Left renal cortex interstitium (tissue), 4 donors: ENCODE data around the gene ASIC3. TPM values are rescaled to one million over a fixed set of nuclear protein-coding genes. Genes with fewer than 3 reads are reported as not detected.

Experiments used
- DNase-seq, 4 donors: peaks; one replicate each; pipeline ENCODE4 v3.0.0-alpha.2; 2013; ENCODE audit warnings: low read depth in 4 of 4, low spot score in 2 of 4, missing footprints in 1 of 4
- polyA plus RNA-seq, 4 donors: library from polyadenylated mRNA; unstranded; fragments of 120-200 nt; gene quantifications; one replicate each; pipeline ENCODE4 v1.2.1, GENCODE V29; 2013; ENCODE audit not compliant: insufficient read length in 4 of 4

Gene ASIC3
- polyA plus RNA-seq, 4 donors: 0.83 to 3.8 (median 2.5) TPM

GRCh38 chr7:151068069-151068773 lies 19.9 kb downstream of the ASIC3 start:
- DNase-seq: no peak

GRCh38 chr7:151069841-151070573 lies 21.7 kb downstream of the ASIC3 start:
- DNase-seq: no peak

- DNase-seq: no peak
Measured at GRCh38 chr7:151070574-151070960, 22.2 kb downstream of the ASIC3 start.

- no peak for DNase-seq
Measured at GRCh38 chr7:151071032-151071866, 22.9 kb downstream of the ASIC3 start.

- no peak for DNase-seq
Measured at GRCh38 chr7:151073990-151074389, 25.7 kb downstream of the ASIC3 start.

GRCh38 chr7:151074817-151075661 lies 26.7 kb downstream of the ASIC3 start:
- DNase-seq: no peak

- no peak for DNase-seq
Measured at GRCh38 chr7:151075662-151075971, 27.3 kb downstream of the ASIC3 start.

GRCh38 chr7:151075978-151076426 lies 27.7 kb downstream of the ASIC3 start:
- no peak for DNase-seq

GRCh38 chr7:151076863-151077704 lies 28.8 kb downstream of the ASIC3 start:
- no peak for DNase-seq

GRCh38 chr7:151077705-151078232 lies 29.4 kb downstream of the ASIC3 start:
- DNase-seq: no peak

GRCh38 chr7:151078233-151079040 lies 30.1 kb downstream of the ASIC3 start:
- no peak for DNase-seq

- DNase-seq: no peak
Measured at GRCh38 chr7:151079199-151079910, 31.0 kb downstream of the ASIC3 start.

GRCh38 chr7:151080067-151080521 lies 31.8 kb downstream of the ASIC3 start:
- DNase-seq: no peak

GRCh38 chr7:151080522-151081169 lies 32.3 kb downstream of the ASIC3 start, which contains the start of gene FASTK:
TSS of gene FASTK (minus strand) at chr7:151080809. CDS start at chr7:151080766, 43 bp downstream.
- peak in 1 of 4 donors; percentile 88 for DNase-seq

GRCh38 chr7:151081170-151082101 lies 33.1 kb downstream of the ASIC3 start:
- DNase-seq: no peak
